NCI-H2171 treated with DMSO at 0.1 percent for 48 hours (cell line): ENCODE measurements around the gene ZNF687.
"Not testable (repeated sequence)": the region's sequence is repeated elsewhere in the genome, so short reads cannot be mapped to it uniquely, and the experiment has no call there.

ENCODE experiments used
- DNase-seq: peaks from one replicate; lab custom pipeline; 2025; lab: John Stamatoyannopoulos, UW

ZNF687 gene

GRCh38 chr1:151281969-151282882 is at the start of gene ZNF687:
Gene ZNF687 (plus strand): TSS chr1:151282299. CDS start chr1:151286292, 3,993 bp downstream.
- DNase-seq = peak; percentile 100

GRCh38 chr1:151235235-151235634 is 46.9 kb upstream of the ZNF687 start:
- no peak for DNase-seq

- DNase-seq = no peak
These were observed 44.2 kb upstream of the ZNF687 start for GRCh38 chr1:151237678-151238466.

- peak; percentile 87 for DNase-seq
These were observed 43.7 kb upstream of the ZNF687 start for GRCh38 chr1:151238467-151238739.

- no peak for DNase-seq
These were observed 39.7 kb upstream of the ZNF687 start for GRCh38 chr1:151242442-151242841.

- no peak for DNase-seq
These were observed 38.3 kb upstream of the ZNF687 start for GRCh38 chr1:151243683-151244216.

GRCh38 chr1:151246786-151247185 is 35.3 kb upstream of the ZNF687 start:
- DNase-seq = no peak

GRCh38 chr1:151251656-151252470 is 30.2 kb upstream of the ZNF687 start:
- peak; percentile 87 for DNase-seq

- peak; percentile 98 for DNase-seq
These were observed 27.6 kb upstream of the ZNF687 start, which contains the start of gene PSMD4 for GRCh38 chr1:151254217-151255213. Gene PSMD4 (plus strand): TSS chr1:151254734. CDS start chr1:151254783, 49 bp downstream.

GRCh38 chr1:151255381-151255780 is 26.7 kb upstream of the ZNF687 start:
- DNase-seq = no peak

GRCh38 chr1:151259351-151259750 is 22.7 kb upstream of the ZNF687 start:
- DNase-seq = no peak

- DNase-seq = no peak
These were observed 16.5 kb upstream of the ZNF687 start for GRCh38 chr1:151265446-151266236.

- DNase-seq = no peak
These were observed 15.8 kb upstream of the ZNF687 start for GRCh38 chr1:151266315-151266714.

GRCh38 chr1:151266821-151267220 is 15.3 kb upstream of the ZNF687 start:
- no peak for DNase-seq

- DNase-seq = no peak
These were observed 14.3 kb upstream of the ZNF687 start for GRCh38 chr1:151267760-151268159.

- DNase-seq = no peak
These were observed 8.1 kb upstream of the ZNF687 start for GRCh38 chr1:151273924-151274466.

- not testable (repeated sequence) for DNase-seq
These were observed 6.8 kb upstream of the ZNF687 start for GRCh38 chr1:151275341-151275740.

GRCh38 chr1:151277249-151277648 is 4.8 kb upstream of the ZNF687 start:
- no peak for DNase-seq

- DNase-seq = peak; percentile 96
These were observed 702 bp upstream of the ZNF687 start for GRCh38 chr1:151281225-151281968.
